Ishikawa (cell line): ENCODE results near the gene ASMTL.

Experiments used
- RAD21 ChIP-seq: IDR thresholded peaks from 2 replicates; pipeline ENCODE4 v1.6.1; 2012; ENCODE audit warnings: low read depth
- TCF12 ChIP-seq: IDR thresholded peaks from 2 replicates; pipeline ENCODE4 v1.6.1; 2012; ENCODE audit warnings: low read depth
- YY1 ChIP-seq: IDR thresholded peaks from 2 replicates; pipeline ENCODE4 v1.6.1; 2012; ENCODE audit warnings: low read depth

DNA sequence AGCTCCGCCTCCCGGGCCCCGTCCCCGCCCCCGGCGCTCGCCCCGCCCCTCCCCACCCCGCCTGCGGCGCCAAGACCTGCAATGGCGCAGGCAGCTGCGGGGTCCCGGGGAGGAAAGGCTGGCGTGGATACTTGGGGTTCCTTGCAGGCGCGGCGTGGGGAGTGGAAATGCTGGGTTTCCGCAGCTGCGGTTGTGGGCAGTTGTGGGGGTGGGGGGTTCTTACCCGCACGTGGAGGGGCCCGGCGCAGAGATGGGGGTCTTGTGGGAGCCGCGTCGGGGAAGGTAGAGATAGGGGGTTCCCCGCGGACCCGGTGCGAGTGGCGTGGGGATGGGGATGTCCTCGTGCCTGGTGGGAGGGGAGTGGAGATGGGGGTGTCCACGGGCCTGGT lies 680 bp upstream of the ASMTL start:
- no peak for TF ChIP-seq TCF12
- TF ChIP-seq YY1: no peak; the same call in 1 of the 2 replicates
- TF ChIP-seq RAD21: no peak
